Umbilical cord (tissue), 2 donors: Measurements from ENCODE around the gene PPARG. TPM values are rescaled to one million over a fixed set of nuclear protein-coding genes. Genes with fewer than 3 reads are reported as not detected.
"Not testable (repeated sequence)": the region's sequence is repeated elsewhere in the genome, so short reads cannot be mapped to it uniquely, and the experiment has no call there.

ENCODE experiments used
- DNase-seq: peaks from one replicate; pipeline ENCODE4 v3.0.0-alpha.2; 2015; ENCODE audit warnings: low spot score
- total RNA-seq: library from RNA; depleted of rRNA; stranded (reverse); fragments of >200 nt; gene quantifications from one replicate; pipeline ENCODE4 v1.2.3, GENCODE V29; 2014; ENCODE audit warnings: low replicate concordance; ENCODE audit not compliant: insufficient read depth

The PPARG gene
- total RNA-seq, 1 donor from 2014 or later: 2.9 TPM

GRCh38 chr3:12379640-12380429 is 91.0 kb downstream of the PPARG start:
- DNase-seq: no peak

DNA sequence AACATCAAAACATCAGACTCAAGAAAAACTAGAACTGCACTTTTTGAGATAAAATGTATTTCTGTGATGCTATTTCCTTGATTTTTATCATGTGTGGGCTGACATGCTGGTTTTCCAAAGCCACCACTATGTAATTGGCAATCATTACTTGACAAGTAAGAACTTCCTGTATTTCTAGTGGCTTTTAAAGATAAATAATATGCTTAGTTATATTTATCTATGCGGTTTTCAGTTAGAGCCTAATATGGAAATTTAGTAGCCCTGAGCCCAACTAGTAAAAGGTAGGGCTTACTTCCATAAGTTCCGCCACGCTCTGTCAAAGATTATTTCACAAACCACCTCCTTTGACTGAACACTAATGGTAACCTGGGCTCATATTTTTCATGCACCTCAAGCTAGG is 91.6 kb downstream of the PPARG start:
- DNase-seq: no peak

DNA sequence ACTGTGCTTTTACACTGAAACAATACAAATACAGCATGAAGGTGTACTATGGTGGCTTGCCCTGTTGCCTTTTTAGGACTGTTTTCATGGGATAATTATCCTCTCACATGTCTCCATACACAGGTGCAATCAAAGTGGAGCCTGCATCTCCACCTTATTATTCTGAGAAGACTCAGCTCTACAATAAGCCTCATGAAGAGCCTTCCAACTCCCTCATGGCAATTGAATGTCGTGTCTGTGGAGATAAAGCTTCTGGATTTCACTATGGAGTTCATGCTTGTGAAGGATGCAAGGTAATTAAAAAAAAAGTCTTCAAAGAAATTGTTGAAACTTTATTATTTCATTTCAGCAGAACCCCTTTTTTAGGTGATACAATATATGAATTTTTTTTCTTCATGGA is 92.3 kb downstream of the PPARG start:
- DNase-seq: no peak

GRCh38 chr3:12383218-12383617 is 94.3 kb downstream of the PPARG start:
- no peak for DNase-seq

DNA sequence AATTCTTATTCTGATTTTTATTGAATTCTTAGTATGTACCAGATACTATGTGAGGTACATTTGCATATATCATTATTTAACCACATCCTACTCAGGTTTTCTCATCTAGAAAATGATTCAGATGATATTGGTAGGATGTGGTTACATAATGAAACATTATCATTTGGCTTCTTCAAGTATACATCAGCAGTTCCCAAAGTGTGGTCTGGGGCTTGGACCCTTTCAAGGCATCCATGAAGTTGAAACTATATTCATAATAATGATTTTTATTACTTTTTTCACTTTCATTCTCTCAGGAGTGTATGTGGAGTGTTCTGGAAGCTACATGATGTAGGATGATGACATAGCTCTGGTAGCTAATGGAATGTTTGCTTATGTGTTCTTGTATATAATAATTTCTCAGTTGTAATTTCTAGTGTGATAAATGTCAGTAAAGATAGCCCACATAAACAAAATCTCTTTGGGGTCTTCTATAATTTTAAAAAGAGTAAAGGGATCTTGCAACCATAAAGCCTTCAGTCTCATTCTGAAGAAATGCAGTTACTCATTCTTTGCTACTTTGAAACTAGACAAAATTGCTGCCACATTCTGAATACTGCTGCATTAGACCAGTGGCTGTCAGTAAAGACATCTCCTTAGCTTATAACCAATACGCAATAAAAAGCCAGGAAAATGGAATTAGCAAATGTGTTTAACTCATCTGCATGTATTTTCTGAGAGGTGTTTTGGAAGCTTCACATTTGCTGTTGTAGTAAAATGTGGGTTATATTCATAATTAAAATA is 95.8 kb downstream of the PPARG start:
- no peak for DNase-seq

GRCh38 chr3:12386514-12387291 is 97.8 kb downstream of the PPARG start:
- DNase-seq: not testable (repeated sequence)

GRCh38 chr3:12388185-12388584 is 99.3 kb downstream of the PPARG start:
- no peak for DNase-seq

DNA sequence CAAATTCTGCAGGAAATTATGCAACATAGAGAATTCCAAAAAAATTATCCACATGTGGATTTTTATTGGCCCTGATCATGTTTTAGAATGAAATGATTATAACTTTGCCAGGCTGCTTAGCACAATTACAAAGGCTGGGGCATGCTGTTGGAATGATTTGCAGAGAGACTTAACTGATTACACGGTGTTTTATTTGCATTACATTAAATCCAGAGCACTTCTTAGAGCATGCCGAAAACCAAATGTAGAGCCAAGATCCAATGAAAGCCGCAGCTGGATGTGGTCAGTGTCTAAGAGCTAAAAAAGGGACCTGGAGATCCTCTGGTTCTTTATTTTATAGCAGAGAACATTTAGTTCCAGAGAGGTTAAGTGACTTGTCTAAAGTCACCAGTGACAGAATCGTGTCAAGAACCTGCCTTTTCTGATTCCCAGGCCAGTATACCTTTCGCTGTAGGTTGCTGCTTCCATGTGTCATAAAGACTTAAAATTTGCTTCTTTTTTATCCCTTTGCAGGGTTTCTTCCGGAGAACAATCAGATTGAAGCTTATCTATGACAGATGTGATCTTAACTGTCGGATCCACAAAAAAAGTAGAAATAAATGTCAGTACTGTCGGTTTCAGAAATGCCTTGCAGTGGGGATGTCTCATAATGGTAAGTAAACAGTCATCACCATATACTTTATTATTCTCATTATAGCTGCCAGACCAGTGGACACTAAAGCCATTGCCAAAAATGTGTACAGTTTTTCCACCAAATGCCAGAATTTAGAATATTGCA is 103.4 kb downstream of the PPARG start:
- DNase-seq: peak; percentile 72

- DNase-seq: peak; percentile 65
Measured at GRCh38 chr3:12393894-12394293, 105.0 kb downstream of the PPARG start.

- DNase-seq: no peak
Measured at GRCh38 chr3:12394569-12395271, 105.8 kb downstream of the PPARG start.

GRCh38 chr3:12395349-12396012 is 106.6 kb downstream of the PPARG start:
- DNase-seq: no peak

- no peak for DNase-seq
Measured at GRCh38 chr3:12396471-12396870, 107.6 kb downstream of the PPARG start.

- no peak for DNase-seq
Measured at GRCh38 chr3:12399226-12399625, 110.4 kb downstream of the PPARG start.

GRCh38 chr3:12400616-12401194 is 111.8 kb downstream of the PPARG start:
- DNase-seq: peak; percentile 69

GRCh38 chr3:12401208-12401607 is 112.3 kb downstream of the PPARG start:
- DNase-seq: no peak

GRCh38 chr3:12405432-12406272 is 116.8 kb downstream of the PPARG start:
- peak; percentile 43 for DNase-seq

- DNase-seq: no peak
Measured at GRCh38 chr3:12408984-12409683, 120.3 kb downstream of the PPARG start.
